Kidney (tissue), 14 donors: ENCODE results near the gene SUCO. TPM values are rescaled to one million over a fixed set of nuclear protein-coding genes. Genes with fewer than 3 reads are reported as not detected.

Experiments
- DNase-seq, 5 donors: peaks; one replicate each; pipeline ENCODE4 v3.0.0-alpha.2; 2013 to 2020
- FAIRE-seq: peaks from 2 replicates; lab custom pipeline; 2012; peaks lifted over from hg19 to GRCh38; lab: Jason Lieb, UNC
- H3K27ac ChIP-seq, 2 donors: one replicate each; pipeline ENCODE4 v1.7.0; 2013; ENCODE audit warnings: low read depth in 2 of 2, low read length in 2 of 2, inconsistent platforms in 1 of 2
- H3K27me3 ChIP-seq: one replicate; pipeline ENCODE4 v1.7.1; 2013; ENCODE audit warnings: low read length, inconsistent platforms; ENCODE audit not compliant: control insufficient read depth, insufficient read depth
- H3K36me3 ChIP-seq, 3 donors: one replicate each; pipeline versions ENCODE4 v1.7.0 to v1.7.1; 2013; ENCODE audit warnings: low read length in 3 of 3, control low read depth in 1 of 3, inconsistent platforms in 1 of 3; ENCODE audit not compliant: insufficient read depth in 3 of 3, control insufficient read depth in 2 of 3
- H3K4me1 ChIP-seq, 3 donors: one replicate each; pipeline versions ENCODE4 v1.7.0 to v1.7.1; 2013; ENCODE audit warnings: low read length in 3 of 3, inconsistent platforms in 1 of 3, low read depth in 1 of 3; ENCODE audit not compliant: control insufficient read depth in 2 of 3, insufficient read depth in 2 of 3
- H3K4me3 ChIP-seq, 3 donors: one replicate each; pipeline versions ENCODE4 v1.7.0 to v1.8.1; 2013; ENCODE audit warnings: low read length in 3 of 3, control low read depth in 1 of 3, inconsistent platforms in 1 of 3
- H3K9ac ChIP-seq, 3 donors: one replicate each; pipeline versions ENCODE4 v1.7.0 to v1.7.1; 2013; ENCODE audit warnings: low read length in 3 of 3, control low read depth in 1 of 3, inconsistent platforms in 1 of 3
- H3K9me3 ChIP-seq, 3 donors: one replicate each; pipeline versions ENCODE4 v1.7.0 to v1.7.1; 2013; ENCODE audit warnings: low read length in 3 of 3, control low read depth in 1 of 3, inconsistent platforms in 1 of 3; ENCODE audit not compliant: control insufficient read depth in 2 of 3, insufficient read depth in 1 of 3
- intact Hi-C: fragments of 100-400 bp; cut with DNase I; formaldehyde crosslinking; loops from one replicate; pipeline ENCODE4 v1.11.1; 2022
- polyA plus RNA-seq: library from polyadenylated mRNA; stranded (reverse); fragments of 350-450 nt; fragmentation: Illumina TruSeq; extraction: RNeasy Lipid Tissue Mini Kit (QIAGEN cat#74804); gene quantifications from one replicate; pipeline ENCODE4 v1.2.3, GENCODE V29; 2014; ENCODE audit warnings: low read depth, low replicate concordance; ENCODE audit not compliant: insufficient read depth
- total RNA-seq: library from RNA; stranded (reverse); fragmentation: NEBNext Ultra II Directional; extraction: Animal tissue kit (Norgen Biotek cat#: 25700); gene quantifications from one replicate; pipeline ENCODE4 v1.2.1, GENCODE V29; 2021
- TF ChIP-seq, protein P1 (sequence below): IDR thresholded peaks from 3 replicates; pipeline ENCODE4 v1.5.1; 2012; ENCODE audit warnings: mild to moderate bottlenecking, moderate library complexity, borderline replicate concordance; ENCODE audit not compliant: insufficient read depth; ENCODE audit errors: extremely low read depth
- donor health status: control.
- donor health status: control.
- donor health status: control.
- donor health status: control.
- donor health status: control.
- donor health status: DM: yes; HTN: yes; CAD: no.
- donor health status: Normal renal cell carcinoma (clear cell type).

The SUCO gene
- total and polyA plus RNA-seq, 2 donors from 2014 or later: 9.8 to 40.0 TPM

DNA sequence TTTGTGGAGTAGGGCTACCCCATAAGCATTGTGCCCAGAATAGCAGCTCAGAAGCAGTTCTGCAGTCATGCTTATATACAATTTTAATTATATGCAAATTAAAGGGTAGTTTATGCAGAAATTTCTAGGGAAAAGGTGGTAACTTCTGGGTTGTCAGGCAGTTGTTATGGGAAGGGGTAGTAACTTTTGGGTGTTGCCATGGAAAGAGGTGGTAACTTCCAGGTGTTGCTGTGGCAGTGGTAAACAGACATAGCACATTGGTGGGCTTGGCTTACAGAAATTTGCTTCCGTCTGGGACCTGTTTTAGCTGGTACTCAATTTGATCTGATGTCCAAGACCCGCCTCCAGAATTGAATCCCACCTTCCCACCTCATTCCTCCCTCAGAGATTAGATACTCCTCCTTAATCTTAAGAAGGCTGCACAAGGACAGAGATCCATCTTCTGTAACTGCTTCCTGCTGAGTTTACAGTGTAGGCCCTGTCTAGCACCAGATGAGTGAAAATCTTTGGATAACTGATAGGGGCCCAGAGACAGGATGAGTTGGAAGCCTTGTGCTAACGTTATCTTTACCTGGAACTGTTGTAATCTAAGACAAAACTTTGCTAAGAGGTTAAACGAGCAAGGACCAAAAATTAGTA is 26.7 kb downstream of the SUCO start:
- H3K9ac ChIP-seq: no peak overlapping the region
- FAIRE-seq (no peak), DNase-seq (no peak)
- intact Hi-C loops: no loop called here
- H3K4me3 ChIP-seq: no peak overlapping the region
- no peak overlapping the region for H3K27ac ChIP-seq
- H3K27me3 ChIP-seq: no peaks in the 10 kb centered on the region
- peaks cover 2 to 10% (median 6%) of the 10 kb centered on the region in 3 donors for H3K36me3 ChIP-seq
- H3K9me3 ChIP-seq: no peaks in the 10 kb centered on the region
- H3K4me1 ChIP-seq: no peaks in the 10 kb centered on the region
- TF ChIP-seq, protein P1, sequence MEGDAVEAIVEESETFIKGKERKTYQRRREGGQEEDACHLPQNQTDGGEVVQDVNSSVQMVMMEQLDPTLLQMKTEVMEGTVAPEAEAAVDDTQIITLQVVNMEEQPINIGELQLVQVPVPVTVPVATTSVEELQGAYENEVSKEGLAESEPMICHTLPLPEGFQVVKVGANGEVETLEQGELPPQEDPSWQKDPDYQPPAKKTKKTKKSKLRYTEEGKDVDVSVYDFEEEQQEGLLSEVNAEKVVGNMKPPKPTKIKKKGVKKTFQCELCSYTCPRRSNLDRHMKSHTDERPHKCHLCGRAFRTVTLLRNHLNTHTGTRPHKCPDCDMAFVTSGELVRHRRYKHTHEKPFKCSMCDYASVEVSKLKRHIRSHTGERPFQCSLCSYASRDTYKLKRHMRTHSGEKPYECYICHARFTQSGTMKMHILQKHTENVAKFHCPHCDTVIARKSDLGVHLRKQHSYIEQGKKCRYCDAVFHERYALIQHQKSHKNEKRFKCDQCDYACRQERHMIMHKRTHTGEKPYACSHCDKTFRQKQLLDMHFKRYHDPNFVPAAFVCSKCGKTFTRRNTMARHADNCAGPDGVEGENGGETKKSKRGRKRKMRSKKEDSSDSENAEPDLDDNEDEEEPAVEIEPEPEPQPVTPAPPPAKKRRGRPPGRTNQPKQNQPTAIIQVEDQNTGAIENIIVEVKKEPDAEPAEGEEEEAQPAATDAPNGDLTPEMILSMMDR: no peak

DNA sequence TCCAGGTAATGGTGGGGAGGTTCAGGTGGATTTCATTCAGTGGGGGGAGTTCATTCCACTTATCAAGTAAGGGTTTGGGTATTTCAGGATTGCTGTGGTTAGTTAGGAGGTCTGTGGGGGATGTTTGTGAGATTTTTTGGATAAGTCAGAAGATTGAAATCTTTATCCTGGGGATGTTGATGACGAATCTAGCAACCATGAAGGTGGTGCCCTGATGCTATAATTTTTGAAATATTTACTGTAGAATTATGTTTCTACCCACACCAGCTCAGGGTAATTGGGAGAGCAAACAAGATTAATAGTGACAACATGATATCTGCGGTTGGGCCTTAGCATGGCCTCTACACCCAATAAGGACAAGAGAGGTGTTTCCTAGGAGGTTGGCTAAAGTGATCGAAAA is 28.3 kb downstream of the SUCO start:
- H3K9me3 ChIP-seq: no peaks in the 10 kb centered on the region
- no peak overlapping the region for H3K9ac ChIP-seq
- FAIRE-seq (no peak), DNase-seq (no peak)
- TF ChIP-seq, protein P1: no peak
- H3K27ac ChIP-seq: no peak overlapping the region
- no peak overlapping the region for H3K4me3 ChIP-seq
- no peaks in the 10 kb centered on the region for H3K27me3 ChIP-seq
- intact Hi-C loops: no loop called here
- H3K4me1 ChIP-seq: no peaks in the 10 kb centered on the region
- peaks cover 2 to 10% (median 6%) of the 10 kb centered on the region in 3 donors for H3K36me3 ChIP-seq

DNA sequence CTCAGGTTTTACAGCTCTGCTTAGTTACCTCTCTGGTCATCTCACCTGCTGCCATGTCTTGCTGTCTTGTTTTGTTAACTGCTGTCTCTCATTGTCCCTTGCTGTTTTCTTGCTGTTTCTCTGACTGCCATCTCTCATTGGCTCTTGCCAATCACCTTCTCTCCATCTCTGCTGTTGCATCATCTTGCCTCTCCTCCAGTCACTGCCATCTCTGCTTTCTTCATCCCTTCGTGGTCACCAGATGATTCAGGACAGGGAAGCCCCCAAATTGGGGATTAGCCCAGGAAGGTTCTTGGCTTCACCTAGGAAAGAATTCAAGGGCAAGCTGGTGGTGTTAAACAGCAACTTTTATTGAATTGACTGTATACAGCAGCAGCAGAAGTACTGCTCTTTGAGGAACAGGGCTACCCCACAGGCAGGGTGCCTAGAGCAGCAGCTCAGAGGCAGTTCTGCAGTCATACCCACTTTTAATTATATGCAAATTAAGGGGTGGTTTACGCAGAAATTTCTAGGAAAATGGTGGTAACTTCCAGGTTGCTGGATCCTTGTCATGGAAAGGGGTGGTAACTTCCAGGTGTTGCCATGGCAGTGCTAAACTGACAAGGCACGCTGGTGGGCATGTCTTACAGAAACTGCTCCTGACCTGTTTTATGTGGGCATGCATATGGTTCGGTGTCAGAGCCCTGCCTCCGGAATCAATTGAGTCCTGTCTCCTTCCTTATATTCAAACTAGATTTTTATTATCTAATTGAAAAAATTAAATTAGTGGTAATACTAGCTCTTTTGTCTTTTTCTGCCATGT is 33.4 kb downstream of the SUCO start:
- no peak overlapping the region for H3K27ac ChIP-seq
- H3K4me1 ChIP-seq: no peaks in the 10 kb centered on the region
- DNase-seq: no peak
- intact Hi-C loops: no loop called here
- no peak for FAIRE-seq
- peaks cover 5 to 7% (median 6%) of the 10 kb centered on the region in 3 donors for H3K36me3 ChIP-seq
- H3K9ac ChIP-seq: no peak overlapping the region
- no peaks in the 10 kb centered on the region for H3K9me3 ChIP-seq
- TF ChIP-seq, protein P1: no peak
- H3K27me3 ChIP-seq: no peaks in the 10 kb centered on the region
- no peak overlapping the region for H3K4me3 ChIP-seq
